Activated CD4-positive, CD25-positive, alpha-beta regulatory T cell treated with anti-CD3 and anti-CD28 coated beads, Interleukin-2, amount 50 U/mL, for 24 hours (primary cell): ENCODE results near the gene ALK.

Experiments used
- ATAC-seq, 2 donors: fragments of 150-1000 bp; cut with Tn5 transposase; one replicate each; pipeline ENCODE4 v1.10.0; 2021; ENCODE audit warnings: mild to moderate bottlenecking in 1 of 2, moderate library complexity in 1 of 2

The ALK gene

DNA sequence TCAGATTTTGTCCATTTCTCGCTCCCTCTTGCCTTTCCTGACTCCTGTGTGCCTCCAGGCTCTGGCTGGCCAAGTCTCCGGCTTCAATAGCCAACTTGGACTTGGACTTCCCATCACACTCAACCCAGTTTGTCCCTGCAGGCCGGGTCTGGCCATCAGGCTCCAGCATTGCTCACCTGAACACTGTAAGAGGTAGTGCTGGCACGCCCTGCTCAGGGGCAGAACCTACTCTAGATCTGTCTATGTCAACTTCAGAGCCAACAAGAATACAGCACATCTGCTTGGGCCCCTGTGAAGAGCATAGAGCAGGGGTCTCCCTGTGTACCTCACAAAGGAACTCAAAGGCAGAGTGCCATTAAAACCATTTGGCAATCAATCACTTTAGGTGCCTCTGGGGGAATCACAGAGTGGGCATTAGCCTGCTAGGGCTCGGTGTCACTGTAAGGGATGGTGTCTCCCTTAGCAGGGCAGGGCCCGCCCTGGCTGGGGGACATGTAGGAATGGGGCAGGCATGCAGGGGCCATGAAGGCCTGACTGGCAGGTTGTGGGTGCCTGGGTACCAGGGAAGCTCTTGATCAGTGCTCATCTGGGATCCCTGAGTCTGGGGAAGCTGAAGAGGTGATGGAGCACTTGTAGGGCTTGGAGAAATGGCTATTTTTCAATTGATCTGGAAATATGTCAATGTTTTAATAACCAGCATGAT lies 480.3 kb downstream of the ALK start:
- no peak for ATAC-seq

DNA sequence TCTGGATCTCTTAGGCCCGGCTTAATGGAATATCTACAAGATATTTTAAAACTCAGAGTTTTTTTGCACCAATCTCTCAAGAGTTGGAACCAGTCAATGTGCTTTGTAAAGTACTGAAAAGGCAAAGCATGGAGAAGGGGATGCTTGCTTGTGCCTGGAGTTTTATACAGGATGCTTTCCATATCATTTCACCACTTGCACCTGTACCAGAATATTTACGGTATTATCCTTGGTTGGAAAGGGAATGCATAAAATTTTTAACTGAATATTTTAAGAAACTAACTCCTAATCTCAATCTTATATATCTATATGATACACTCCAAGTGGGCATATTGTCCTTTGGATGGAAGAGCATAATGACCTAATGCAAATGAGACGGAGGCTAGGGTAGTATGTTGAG lies 487.5 kb downstream of the ALK start:
- no peak for ATAC-seq

DNA sequence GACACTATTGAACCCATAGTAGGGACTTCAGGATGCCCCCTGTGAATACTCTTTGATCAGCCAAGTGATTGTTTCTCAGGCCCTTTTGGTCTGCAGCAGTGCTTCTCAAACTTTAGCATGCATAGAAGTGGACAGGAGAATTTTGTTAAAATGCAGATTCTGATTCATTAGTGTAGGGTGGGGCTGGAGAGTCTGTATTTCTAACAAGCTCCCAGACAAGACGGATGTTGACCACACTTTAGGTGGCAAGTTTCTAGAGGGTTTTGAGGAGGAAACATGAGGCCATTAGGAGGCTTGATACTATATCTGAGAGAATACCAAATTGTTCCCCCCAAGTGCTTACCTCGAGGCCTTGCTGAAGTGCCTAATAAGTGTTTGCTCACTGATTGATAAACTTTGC lies 488.3 kb downstream of the ALK start:
- no peak for ATAC-seq

DNA sequence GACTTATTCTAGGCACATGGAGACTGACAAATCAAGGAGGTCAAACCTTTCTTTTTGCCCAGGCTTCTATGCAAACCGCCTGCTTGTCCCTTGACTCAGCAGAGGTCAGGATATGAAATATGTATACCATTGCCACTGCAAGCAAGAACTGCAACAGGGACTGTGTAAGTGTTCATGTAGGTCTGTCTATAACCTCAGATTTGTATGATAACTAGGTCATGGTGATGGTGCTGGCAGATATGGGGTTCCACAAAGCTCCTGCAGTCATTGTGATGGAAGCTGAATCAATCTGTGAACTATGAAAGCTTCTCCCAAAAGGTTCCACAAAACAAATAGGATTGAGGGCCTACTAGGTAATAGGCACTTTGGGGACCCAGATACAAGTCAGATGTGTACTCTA lies 489.9 kb downstream of the ALK start:
- ATAC-seq = no peak

DNA sequence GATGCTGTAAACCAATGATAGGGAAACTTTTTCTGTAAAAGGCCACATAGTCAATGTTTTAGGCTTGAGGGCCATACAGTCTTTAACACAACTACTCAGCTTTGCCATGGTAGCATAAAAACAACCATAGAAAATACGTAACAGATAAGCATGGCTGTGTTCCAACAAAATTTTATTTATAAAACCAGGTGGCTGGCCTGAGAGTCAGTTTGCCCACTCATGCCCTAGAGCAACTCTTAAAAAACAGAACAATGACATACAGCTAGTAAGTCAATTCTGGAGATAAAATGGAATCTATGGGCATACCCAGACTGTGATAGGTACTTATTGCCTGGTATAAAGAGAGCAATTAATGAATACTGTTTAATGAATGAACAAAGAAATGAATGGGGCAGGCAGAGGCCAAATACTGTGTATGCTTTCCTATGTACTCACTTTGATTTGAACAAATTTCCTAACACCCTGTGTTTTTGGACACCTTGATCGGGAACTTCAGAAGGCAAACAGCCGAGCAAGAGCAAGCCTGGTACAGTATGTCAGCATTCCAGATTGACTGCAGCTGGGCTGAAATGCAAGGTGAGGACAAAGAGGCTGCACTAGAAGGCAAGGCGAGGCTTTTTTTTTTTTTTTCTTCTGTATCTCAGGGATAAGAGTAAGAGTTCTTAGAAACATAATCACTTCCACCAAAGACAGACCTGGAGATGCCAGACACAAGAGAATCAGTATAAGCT lies 490.8 kb downstream of the ALK start:
- ATAC-seq = no peak

DNA sequence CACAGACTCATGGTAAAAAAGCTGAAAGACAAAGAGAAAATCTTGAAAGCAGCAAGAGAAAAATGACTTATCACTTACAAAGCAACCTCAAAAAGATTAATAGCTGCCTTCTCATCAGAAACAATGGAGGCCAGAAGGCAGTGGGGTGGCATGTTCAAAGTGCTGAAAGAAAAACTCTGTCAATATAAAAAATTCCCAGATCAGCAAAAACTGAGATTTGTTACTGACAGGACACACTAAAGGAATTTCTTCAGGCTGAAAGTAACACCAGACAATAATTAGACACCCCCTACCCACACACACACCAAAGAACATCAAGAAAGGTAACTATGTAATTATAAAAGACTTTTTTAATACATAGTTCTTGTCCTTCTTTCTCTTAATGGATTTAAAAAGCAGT lies 495.0 kb downstream of the ALK start:
- no peak for ATAC-seq

DNA sequence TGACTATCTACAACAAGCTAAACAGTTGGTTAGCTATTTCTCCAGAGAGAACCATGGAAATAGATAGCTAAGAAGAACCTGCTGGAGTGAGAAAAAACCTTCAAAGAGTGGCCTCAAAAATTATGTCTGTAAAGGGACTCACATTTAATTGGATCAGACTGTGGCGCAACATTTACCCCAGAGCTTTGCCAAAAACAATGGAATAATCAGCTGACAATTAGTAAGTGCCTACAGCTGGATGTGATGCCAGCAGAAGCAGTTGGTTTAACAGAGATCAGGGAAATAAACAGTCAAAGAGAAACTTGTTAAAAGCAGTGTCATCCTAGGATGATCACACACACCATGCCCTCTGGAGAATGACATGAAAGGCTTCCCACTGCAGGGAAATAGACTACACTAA lies 495.5 kb downstream of the ALK start:
- ATAC-seq = no peak

DNA sequence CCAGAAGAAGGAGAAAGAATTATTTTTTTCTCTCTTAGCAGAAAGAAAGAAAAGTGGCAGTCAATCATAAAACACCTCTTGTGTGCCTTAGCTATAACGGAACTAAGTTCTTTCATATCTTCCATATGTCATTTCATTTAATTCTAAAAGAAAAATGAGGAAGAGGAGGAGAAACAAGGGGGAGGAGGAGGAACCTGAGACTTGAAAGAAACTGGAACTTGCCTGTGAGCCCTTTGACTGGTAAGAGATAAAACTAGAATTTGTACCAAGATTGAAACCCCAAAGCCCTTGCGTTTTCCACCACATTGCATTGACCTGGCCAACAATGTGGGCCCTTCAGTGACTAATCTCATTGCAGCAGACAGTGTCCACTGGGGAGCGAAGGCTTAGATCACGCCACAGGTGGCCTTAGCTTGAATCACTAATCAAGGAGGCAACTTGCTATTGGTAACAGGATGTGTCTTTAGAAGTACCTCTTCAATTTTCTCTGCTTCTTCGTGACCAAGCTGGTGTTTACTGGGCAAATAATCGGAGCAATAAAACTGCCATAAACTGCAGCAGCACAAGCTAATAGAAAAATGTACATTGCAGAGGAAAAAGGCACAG lies 498.2 kb downstream of the ALK start:
- ATAC-seq = no peak

DNA sequence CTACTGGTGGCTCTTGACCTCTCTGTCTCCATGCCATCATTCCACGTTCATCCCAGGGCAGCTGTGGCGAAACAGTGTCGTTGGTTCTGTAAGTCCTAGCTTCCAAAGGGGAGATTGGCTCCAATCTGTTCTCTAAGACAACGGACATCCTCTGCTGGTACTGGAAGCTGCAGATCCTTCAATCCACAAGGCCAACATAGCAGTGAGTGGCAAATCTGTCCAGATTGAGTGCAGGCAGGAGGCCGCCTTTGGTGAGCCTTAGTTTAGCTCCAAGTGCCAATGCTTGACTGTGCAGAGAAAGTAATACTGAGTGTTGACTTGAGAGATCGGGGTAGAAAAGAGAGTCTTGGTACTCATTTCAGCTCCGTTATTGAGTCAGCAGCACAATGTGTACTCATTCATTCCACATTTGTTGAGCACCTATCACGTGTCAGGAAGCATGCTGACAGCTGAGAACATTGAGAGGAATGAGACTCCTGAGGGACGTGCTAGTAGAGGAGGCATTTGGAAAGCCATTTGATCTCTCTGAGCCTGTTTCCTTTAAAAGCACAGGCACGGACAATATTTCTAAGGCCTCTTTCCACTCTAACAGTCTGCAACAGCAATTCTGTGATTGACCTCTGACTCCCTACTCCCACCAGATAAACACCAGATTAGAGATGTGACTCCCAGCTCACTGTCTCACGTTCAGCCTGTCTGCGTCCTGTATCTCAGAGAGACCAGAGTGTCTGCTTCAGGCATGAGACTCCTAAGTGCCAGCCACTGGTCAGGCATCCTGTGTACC lies 500.2 kb downstream of the ALK start:
- ATAC-seq = no peak

DNA sequence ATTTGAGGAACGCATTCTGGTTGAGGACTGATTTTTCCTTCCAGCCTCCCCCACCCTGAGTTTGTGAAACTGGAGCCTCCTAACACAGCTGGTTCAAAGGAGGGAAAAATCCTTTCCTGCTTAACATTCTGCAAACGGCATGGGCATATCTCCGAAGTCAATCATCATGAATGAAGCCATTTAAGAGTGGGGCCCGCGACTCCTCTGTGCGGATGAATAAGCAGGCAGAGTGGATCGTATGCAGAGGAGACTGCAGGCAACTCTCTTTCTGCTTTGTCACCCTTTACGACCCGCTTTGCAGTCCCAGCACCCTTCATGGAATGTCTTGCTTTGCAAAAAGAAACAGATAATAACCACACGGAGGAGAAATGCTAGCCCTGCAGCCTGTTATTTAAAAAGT lies 500.9 kb downstream of the ALK start:
- no peak for ATAC-seq

DNA sequence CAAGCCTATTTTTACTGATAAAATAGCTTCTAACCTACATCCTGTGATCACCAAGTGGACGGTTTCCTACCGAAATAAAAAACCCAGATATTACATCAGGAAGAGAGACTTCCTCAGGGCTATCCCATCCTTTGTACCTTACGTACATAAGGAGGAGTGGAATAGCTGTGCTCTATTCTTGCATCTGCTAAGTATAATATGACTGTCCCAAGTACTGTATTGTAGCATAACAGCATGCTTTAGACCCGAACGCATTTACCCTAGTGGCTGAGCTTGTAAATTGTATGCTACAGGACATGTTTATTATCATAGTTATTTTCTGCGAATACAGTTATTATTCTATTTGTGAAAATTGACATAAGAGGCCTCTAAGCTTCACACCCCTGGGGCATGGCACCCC lies 503.8 kb downstream of the ALK start:
- no peak for ATAC-seq

DNA sequence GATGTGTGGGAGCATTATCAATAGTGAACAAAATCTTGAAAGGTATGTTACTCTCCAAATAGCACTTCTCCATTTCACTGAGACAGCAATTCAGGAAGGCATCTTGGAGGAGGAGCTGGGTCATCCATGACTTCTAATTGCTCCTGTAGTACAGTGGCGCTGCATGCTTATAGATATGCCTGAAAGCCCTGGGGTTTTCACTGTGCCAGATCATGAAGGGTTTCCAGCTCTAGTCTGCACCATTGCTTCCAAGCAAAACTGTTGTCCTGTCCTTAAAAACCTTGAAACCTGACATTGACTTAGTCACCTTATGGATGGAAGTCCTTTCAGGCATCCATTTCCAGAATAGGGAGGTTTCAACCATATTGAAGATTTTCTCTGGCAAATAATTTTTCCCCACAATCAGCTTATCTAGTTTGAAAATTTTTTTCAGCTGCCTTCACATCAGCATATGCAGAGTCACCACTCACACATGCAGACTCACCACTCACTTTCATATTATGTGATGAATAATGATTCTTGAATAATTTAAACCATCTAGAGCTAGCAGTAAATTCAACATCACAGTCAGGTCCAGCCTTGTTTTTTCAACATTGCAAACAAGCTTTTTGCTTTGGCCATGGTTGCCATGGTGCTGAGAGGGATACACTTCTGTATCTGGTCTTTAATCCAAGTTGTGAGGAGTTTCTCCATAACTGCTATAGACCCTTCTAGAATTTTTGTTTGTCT lies 509.0 kb downstream of the ALK start:
- ATAC-seq = no peak

DNA sequence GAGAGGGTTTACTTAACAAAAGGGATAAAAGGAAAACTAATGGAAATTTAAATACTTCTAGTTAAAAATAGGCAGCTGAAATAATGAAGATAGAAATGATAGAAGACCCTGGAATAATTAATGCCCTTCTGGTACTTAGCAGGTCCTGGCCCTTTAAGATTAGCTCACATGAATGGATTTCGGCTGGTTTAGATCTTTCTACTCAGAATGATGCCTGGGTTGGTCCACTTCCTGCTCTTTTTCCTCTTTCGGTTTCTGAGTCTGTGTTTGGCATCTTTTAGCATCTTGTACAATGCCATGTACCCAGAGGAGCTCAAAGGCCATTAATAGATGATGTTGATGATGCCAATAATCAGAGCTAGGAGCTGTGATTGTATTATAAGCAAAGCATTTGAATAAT lies 515.7 kb downstream of the ALK start:
- no peak for ATAC-seq

DNA sequence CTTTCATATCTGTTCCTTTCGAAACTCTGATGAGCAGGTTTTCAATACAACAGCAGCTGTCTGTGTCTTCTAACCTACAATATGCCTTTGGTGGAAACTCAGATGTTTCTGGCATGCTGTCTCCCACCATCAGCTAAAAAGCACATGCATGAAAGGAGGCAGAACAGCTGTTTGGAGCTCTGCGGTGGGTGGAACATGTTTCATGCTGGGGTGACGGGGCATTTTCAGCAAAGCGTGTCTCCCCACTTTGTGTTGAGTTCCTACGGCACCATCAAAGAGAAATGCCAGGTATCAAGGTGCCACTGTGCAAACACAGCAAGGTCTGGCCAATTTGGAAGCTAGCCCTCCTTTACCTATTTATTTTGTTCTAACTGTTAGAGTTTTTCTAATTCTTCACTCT lies 516.1 kb downstream of the ALK start:
- no peak for ATAC-seq

DNA sequence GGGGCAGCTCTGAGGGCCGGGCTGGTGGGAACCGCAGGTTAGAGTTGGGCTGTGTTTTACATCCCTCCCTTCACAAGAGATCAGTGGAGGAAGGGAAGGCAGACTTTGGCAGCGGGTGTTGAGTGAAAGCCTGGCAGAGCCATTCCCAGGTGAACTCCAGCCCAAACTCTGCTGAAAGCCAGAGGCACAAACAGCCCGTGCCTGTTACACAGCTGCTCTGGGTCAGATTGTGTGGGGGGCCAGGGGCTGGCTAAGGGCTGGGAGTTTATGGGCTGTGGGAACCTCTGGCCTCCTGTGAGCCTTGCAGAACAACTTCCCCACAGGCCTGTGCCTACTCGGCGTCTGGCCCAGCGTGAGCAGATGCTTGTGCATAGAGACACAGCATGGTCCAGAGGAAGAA lies 519.4 kb downstream of the ALK start:
- ATAC-seq = no peak

DNA sequence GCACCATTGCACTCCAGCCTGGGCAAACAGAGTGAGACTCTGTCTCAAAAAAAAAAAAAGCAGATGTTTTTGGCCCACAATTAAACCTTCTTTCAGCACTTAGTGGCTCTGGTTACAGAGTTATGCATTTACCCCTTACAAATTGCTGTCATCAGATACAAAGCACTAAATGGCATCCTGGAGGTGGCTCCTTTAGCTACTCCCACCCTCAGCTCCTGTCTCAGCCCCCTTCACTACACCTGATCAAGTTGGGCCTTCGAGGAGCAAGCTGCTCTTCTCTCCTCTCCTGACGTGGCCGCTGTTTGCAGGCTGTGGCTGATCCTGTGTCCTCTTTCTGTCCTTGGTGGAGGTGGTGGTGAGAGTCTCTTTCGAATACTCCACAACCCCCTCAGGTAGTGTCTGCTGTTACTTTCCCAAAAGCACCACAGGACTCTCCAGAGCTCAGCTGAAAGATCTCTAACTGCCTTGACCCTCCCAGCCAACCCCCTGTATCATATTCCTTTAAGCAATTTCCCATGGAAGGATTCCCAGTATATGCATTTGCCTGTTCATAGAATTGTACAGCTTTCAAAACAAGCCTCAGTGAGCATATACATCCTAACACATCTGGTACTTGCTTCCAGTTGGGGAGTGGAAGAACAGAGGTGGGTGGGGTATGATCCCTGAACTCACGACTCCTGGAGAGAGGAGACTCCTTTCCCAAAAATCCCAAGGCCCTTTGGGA lies 520.3 kb downstream of the ALK start:
- ATAC-seq = no peak

DNA sequence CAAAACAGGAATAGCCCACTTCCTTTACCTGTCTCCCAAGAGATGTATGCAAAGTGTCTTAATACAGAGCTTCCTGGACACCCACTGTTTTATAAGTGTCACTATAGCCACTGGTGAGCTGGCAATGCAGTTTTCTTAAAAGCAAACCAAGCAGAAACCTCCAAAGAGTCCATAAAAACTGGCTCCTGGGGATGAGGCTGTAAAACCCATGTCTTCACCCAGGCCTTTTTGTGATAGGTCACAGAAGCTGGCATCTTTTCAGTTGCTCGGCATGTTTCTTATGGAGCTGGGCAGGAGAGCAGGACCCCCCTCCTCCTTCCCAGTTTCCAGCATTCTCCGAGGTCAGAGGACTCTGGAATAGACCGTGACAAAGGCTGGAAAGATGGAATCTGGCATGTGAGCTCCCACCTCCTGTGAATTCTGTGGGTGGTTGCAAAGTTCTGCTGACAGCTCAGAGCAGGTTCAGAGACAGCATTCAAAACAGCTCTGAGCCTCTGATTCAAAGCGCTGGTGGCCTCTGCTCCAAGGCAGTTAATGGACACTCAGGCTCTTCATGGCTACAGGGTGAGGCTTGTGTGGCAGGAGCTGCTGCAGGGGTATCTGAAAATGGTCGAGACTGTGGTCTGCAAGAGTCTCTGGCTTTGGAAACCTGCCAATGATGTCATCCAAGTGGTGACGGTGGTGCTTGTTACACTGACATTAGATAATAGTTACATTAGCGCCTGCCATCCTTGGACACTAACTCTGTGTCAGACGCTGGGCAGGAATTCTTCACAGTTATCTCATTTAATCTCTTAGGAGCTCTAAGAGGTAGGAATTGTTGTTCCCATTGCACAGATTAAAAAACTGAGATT lies 522.8 kb downstream of the ALK start:
- ATAC-seq = no peak

DNA sequence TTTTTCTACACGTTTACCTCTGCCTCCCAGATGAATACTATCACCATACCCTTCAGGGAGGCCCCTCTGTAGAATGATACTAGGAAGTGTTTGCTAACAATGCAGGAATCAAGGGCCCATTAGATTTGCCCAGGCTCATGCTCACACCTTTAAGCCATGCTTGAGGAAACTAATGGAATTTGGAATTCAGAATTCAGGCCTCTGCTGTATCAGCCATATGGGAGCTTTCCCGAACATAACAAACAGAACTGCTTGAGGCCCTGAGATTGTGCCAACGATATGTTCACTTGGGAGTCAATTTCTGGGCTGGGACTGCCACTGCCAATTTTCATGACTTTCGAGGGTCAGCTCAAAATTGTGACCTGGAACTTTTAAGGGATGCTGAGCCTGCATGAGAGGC lies 523.7 kb downstream of the ALK start:
- no peak for ATAC-seq

DNA sequence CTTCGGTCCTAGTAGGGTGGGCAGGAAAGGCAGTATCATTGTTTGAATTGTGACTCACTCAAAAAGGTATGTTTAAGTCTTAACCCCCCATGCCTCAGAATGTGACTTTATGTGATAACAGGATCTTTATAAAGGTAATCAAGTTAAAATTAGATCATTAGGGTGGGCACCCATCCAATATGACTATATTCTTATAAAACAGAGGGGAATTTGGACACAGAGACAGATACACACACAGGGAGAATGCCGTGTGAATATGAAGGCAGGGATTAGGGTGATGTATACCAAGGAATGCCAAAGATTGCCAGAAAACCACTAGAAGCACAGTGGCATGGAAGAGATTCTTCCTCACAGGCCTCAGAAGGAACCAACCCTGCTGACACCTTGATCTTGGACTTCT lies 524.3 kb downstream of the ALK start:
- no peak for ATAC-seq

DNA sequence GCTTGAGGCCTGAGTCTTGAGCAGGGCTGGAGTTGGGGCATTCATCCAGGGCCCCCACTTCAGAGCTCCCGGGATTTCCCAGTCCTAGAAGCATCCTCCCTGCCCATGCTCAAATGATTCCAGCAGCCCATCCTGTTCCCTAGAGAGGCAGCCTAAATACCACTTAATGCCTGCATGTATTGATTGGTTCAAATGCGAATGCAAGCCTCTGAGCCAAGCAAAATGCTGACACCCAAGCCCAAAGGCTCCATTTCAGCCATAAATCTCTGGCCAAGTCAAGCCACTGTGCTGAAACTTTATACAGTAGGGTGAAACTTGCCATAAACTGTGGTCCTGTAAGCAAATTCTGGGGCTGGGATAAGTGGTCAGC lies 526.4 kb downstream of the ALK start:
- no peak for ATAC-seq

DNA sequence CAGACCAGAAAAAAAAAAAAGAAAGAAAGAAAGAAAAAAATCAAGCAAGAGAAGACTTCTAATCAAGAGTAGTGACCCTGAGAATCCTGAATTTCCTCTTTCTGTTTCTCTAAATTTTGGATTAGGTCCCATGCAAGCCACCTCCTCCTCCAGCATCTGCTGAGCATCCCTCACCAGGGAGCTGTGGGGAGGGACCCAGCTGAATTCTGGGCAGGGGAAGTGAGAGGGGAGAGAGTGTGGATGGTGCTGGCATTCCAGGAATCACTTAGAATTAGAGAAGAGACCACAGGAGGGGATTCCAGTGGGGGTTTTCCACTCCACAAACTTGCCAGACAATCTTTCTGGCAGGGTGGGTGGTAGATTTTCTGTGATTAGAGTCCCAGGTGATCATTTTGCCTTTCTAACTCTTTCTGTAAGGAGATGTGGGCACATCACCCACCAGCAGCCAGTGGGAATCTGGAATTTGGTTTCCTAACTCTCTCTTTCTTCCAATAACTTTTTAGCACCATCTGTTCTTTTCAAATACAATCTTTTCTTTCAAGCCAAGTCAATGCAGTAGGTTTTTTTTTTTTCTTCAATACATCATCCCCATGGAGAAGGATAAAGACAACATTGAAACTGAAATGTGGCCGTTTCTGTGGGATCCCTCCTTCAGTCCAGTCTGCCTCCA lies 526.9 kb downstream of the ALK start:
- no peak for ATAC-seq
